ENCODE data around the gene CRMP1.

GRCh38 chr4:5884796-5885195, 8.1 kb downstream of the CRMP1 start:
- TF ChIP-seq POLR2A (IDR thresholded peaks at IDR 0.05; ENCODE audit: extremely low read depth, insufficient read length) (no peak), CTCF (IDR thresholded peaks at IDR 0.05; ENCODE audit: low read depth, low read length) (no peak), MAX (IDR thresholded peaks at IDR 0.05; ENCODE audit: low read depth, low read length) (no peak), MYC (IDR thresholded peaks at IDR 0.05; ENCODE audit: low read depth, low read length) (no peak)
